GM08714 (cell line): ENCODE data around the gene MDFIC2.

Experiments used
- H3K4me3 ChIP-seq: fragments of 200-500 bp; sonication (Bioruptor generic); 2 replicates; pipeline ENCODE4 v1.5.1; 2014; ENCODE audit warnings: mild to moderate bottlenecking, low read length, inconsistent platforms
- ZNF274 ChIP-seq: IDR thresholded peaks from 2 replicates; pipeline ENCODE4 v1.6.1; 2012; ENCODE audit warnings: mild to moderate bottlenecking, low read depth, low read length

Gene MDFIC2

GRCh38 chr3:70180664-70181063 is 131.8 kb downstream of the MDFIC2 start:
- no peak for TF ChIP-seq ZNF274
- no peak overlapping the region for H3K4me3 ChIP-seq

GRCh38 chr3:70179111-70179510 is 133.3 kb downstream of the MDFIC2 start:
- no peak overlapping the region for H3K4me3 ChIP-seq
- TF ChIP-seq ZNF274 = no peak

- TF ChIP-seq ZNF274 = no peak
- H3K4me3 ChIP-seq = no peak overlapping the region
Measured at GRCh38 chr3:70177881-70178645, 134.4 kb downstream of the MDFIC2 start.

GRCh38 chr3:70176224-70176623 is 136.2 kb downstream of the MDFIC2 start:
- H3K4me3 ChIP-seq = no peak overlapping the region
- TF ChIP-seq ZNF274 = no peak

- H3K4me3 ChIP-seq = no peak overlapping the region
- TF ChIP-seq ZNF274 = no peak
Measured at GRCh38 chr3:70156808-70157207, 155.6 kb downstream of the MDFIC2 start.

GRCh38 chr3:70150599-70150998 is 161.8 kb downstream of the MDFIC2 start:
- no peak for TF ChIP-seq ZNF274
- no peak overlapping the region for H3K4me3 ChIP-seq

- no peak overlapping the region for H3K4me3 ChIP-seq
- no peak for TF ChIP-seq ZNF274
Measured at GRCh38 chr3:70149714-70150400, 162.6 kb downstream of the MDFIC2 start.
